Mucosa of gallbladder (tissue), 1 donor: ENCODE measurements around the gene PRELID1. TPM values are rescaled to one million over a fixed set of nuclear protein-coding genes. Genes with fewer than 3 reads are reported as not detected.
A peak's percentile ranks its signal among the peaks of the same experiment; 100 is the strongest.

Source experiments
- DNase-seq: peaks from one replicate; pipeline ENCODE4 v3.0.0-alpha.2; 2020; ENCODE audit warnings: low spot score
- total RNA-seq: library from RNA; stranded (reverse); gene quantifications from one replicate; pipeline ENCODE4 v1.2.1, GENCODE V29; 2021
- donor health status: DM: no; HTN: no; CAD: no.

The PRELID1 gene
- total RNA-seq, 1 donor from 2014 or later = 106 TPM

- DNase-seq = no peak
Observed at GRCh38 chr5:177313561-177314259, 10.1 kb downstream of the PRELID1 start.

DNA sequence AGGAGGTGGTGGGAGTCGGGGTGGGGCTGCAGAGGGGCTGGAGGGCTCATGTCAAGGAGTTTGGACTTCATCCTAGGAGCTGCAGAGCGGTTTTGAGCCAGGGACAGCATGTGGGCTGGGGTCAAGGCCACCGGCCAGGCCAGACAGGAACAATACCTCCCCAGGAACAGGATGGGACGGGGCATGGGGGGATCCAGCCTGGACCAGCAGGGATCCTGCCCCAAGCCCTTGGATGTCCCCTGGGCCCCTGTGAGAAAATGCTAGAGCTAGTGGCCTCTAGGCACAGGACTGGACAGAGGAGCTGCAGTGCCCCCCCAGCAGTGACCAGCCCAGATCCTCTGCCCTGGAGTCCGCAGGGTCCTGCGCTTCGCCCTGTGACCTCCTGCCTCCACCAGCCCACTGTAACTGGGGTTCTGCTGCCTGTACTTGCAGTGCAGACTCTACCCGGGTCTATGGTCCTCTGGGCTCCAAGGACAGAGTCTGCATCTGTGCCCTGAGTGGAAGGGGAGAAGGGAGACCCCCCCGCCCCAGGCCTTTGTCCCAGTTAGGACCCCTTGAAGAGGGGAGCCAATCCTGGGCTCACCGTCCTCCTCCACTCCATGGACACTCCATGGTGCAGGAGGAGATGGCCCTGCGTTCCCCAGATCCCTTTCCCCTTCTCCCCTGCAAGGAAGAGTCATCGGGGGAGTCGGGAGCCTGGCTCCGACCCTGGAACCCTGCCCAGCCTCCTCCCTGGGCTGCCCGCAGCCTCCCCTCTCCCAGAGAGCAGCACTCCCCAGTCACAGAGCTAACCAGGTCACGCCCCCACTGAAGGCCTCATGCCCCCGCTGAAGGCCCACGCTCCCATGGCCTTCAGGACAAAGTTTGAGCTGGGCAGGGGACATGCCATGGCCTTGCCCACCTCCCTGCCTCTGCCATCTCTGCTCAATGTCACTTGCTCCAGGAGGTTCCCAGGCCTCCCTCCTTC lies 11.1 kb downstream of the PRELID1 start:
- DNase-seq = no peak

- no peak for DNase-seq
Observed at GRCh38 chr5:177315411-177315810, 11.8 kb downstream of the PRELID1 start.

GRCh38 chr5:177316005-177316404 lies 12.4 kb downstream of the PRELID1 start:
- DNase-seq = no peak

DNA sequence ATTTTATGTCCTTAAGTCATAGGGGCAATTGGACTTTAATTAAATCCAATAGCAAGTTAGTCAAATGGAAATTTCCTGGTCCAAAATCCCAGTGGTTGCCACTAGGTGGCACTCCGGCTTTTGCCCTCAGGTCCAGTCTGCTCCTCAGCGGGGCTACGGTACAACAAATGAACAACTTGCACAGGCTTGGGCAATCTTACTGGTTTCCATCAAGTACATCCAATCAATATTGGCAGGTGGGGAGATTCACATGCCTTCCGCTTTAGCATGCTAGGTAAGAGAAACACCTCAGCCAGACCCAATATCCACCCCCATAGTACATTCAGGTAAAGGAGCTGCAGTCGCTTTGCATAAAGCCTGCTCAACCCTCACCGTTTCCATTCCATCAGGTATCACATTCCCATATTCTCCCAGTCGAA lies 14.4 kb downstream of the PRELID1 start:
- DNase-seq = peak; percentile 87

DNA sequence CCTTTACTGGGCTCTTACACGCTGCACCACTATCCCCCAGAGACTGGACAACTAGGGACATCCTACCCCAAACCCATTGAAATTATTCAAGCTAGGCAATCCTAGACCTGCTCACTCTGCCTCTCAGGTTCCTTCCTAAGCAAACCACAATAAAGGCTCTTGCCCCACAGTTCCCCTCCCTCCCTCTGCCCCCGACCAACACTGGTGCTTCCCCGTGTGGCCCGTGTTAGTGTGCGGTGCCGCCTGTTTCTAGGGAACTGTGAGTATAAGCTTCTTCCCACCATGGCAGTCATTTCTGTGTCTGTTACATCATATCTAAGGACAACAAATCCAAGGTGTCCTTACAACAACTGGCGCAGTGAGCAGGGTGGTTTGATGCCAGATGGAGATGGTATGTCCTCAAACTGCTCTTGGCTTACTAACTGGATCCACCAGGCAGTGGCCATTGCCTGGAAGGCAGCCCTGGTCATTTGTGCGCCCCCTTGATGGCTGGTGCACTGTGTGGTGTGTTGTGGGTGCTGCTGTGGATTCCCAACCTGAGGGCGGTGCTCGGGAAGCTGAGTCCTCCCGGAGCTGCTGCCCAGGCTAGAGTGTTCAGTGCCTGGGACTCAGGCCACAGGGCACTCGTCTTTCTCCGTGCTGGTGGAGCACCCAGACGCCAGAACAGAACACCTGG lies 16.5 kb downstream of the PRELID1 start:
- DNase-seq = no peak

- no peak for DNase-seq
Observed at GRCh38 chr5:177320879-177321278, 17.3 kb downstream of the PRELID1 start.

GRCh38 chr5:177325868-177326381 lies 22.3 kb downstream of the PRELID1 start:
- DNase-seq = no peak

GRCh38 chr5:177327539-177328522 lies 24.2 kb downstream of the PRELID1 start:
- peak; percentile 32 for DNase-seq

DNA sequence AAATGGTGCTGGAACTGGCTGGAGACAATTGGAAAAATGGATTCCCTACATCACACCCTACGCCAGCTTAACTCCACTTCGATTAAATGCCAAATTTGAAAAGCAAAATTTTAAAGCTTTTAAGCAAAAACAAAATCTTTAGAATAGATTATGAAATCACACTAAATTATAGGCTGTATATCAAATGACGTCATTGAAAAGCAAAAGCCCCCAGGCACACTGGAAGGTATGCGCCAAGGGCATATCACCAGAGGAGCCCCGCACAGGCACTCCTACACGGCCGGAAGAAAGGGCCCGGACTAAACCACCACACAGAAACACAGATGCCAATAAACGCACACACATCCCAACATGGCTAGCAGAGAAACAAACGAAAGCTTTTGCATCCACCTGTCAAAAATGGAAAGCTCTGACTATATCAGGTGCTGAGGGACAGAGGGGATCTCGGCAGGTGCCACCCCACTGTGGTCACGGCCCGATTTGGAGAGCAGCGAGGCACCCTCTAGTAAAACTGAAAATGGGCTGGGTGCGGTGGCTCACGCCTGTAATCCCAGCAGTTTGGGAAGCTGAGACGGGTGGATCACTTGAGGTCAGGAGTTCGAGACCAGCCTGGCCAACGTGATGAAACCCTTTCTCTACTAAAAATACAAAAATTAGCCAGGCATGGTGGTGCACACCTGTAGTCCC lies 25.1 kb downstream of the PRELID1 start:
- no peak for DNase-seq

GRCh38 chr5:177329883-177330282 lies 26.3 kb downstream of the PRELID1 start:
- no peak for DNase-seq

DNA sequence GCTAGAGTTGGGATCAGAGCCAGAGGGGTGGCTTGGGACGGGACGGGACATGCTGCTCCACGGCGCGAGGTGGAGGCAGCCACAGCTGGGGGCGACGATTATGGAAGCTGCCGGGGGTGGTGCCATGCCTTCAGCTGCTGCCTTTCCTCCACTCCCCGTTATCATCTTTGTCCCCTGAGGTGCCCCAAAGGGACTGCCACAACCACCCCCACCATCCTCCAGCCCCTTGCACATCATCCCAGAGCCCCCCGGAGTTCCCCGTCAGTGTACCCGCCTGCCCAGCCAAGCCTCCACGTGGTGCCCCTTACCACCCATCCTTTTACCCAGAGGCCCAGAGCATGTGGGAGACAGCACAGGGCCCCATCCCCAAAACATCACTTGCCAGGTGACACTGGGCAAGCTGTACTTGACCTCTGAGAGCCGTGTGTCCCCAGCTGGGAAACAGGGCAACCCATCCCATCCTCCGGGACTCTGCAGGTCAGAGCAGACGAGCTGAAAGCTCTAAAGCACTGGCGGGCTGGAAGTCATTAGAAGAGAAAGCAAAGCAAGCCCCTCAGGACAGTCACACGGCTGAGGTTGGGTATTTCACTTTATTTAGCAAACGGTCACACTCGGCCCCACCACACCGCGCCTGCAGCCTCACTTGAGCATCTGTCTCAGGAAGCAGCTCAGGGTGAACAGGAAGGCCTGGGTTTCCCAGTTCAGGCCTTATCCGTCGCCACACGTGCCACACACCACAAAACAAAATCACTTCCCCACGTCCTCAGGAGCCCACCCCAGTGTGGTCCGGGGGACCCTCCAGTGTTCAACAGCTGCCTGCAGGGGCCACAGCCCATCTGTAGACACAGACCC lies 27.6 kb downstream of the PRELID1 start:
- no peak for DNase-seq

DNA sequence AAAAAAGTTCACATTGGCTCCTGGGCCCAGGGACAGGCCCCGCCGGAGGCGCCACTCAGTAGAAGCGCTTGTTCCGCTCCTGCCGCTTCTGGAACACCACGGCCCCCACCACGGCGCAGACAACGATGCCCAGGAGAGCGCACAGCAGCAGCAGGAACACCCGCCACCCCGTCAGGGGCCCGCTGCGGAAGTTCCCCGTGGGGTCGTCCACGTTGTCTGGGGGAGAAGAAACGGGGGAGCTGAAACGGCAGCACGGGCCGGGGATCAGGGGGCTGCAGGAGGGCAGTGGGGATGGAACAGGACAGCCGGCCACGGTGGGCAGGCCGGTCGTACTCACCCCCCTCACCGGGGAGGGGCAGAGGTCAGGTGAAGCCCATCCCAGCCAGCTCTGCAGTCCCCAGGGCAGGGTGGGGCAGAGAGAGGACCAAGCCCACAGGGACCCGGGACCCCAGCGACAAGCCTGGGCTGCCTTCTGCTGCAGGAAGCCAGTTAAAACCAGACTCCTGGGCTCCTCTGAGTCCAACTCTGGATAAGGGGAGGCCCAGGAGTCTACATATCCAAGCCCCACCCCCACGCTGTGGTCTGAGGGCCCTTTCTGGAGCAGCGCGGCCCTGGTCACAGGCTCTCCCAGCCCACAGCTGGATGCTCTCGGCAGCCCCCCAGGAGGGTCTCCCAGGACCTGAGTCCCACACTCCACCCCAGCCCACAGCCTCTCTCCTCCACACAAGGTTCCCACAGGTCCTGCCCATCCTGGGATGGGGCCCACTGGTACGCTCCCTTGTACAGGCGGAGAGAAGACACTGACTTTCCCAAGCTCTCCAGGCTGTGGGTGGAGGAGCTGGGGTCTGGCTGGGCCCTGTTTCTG lies 28.7 kb downstream of the PRELID1 start:
- no peak for DNase-seq

DNA sequence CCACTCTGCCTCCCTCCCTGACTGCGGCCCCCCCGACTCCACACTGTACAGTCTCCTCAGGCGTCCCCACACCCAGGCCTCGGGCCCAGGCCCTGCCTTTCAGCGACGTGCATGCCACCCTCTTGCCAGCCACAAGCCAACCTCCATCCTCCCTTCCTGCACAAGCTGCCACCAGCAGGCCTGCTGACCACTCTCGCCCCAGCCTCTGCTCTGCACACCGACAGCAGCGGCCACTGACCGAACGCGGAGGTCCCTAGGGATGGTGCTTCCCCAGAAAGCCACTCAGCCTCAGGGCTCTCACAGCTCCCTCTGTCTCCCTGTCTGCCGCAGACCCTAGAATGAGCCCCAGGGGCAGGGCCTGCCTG lies 29.3 kb downstream of the PRELID1 start:
- DNase-seq = no peak

GRCh38 chr5:177333420-177334154 lies 30.0 kb downstream of the PRELID1 start:
- no peak for DNase-seq

DNA sequence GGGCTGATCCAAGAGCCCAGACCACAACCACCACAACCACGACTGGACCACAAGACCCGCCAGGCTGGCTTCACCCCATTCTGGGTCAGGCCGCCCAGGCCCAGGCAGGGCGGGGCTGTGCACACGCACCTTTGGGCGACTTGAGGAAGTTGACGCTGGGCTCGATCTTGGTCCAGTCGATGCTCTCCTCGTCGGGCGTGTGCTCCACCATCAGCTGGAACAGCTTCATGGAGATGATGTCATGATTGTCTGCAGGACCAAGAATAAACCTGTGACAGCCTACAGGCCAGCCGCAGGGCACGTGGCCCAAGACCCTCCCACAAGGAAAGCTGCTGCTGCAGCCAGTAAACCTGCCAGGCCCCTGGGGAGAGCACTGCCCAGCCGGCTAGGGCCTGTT lies 30.6 kb downstream of the PRELID1 start:
- no peak for DNase-seq

- DNase-seq = no peak
Observed at GRCh38 chr5:177334781-177335700, 31.4 kb downstream of the PRELID1 start.
